H1 (cell line): ENCODE data around the gene GSTA3.
"Not testable (repeated sequence)": the region's sequence is repeated elsewhere in the genome, so short reads cannot be mapped to it uniquely, and the experiment has no call there.

Source experiments
- KDM5A ChIP-seq: fragments of 200-600 bp; IDR thresholded peaks from 2 replicates; pipeline ENCODE4 v1.7.1; 2012; ENCODE audit warnings: mild to moderate bottlenecking, low read length, inconsistent platforms, mixed read lengths
- NRF1 ChIP-seq: IDR thresholded peaks from 2 replicates; pipeline ENCODE4 v1.6.1; 2011; ENCODE audit warnings: mild to moderate bottlenecking, low read depth, low read length, improper control_type of control experiment
- POLR2A ChIP-seq, 2 experiments: IDR thresholded peaks; 1 replicate in 1 of 2; 2 replicates in 1 of 2; pipeline ENCODE4 v1.6.1; 2011; ENCODE audit warnings: low read depth in 2 of 2, low read length in 2 of 2, mild to moderate bottlenecking in 2 of 2; ENCODE audit errors: control extremely low read depth in 1 of 2
- TF ChIP-seq, protein P1 (sequence below), 3 experiments: IDR thresholded peaks; 1 replicate in 2 of 3; 2 replicates in 1 of 3; pipeline versions ENCODE4 v1.5.1 to v1.6.1; 2011; ENCODE audit warnings: low read length in 3 of 3, mild to moderate bottlenecking in 3 of 3, inconsistent platforms in 2 of 3, low read depth in 1 of 3, moderate library complexity in 1 of 3; ENCODE audit not compliant: insufficient read depth in 1 of 3; ENCODE audit errors: control extremely low read depth in 1 of 3

GRCh38 chr6:52861151-52861550 lies 48.3 kb downstream of the GSTA3 start:
- TF ChIP-seq, protein P1, sequence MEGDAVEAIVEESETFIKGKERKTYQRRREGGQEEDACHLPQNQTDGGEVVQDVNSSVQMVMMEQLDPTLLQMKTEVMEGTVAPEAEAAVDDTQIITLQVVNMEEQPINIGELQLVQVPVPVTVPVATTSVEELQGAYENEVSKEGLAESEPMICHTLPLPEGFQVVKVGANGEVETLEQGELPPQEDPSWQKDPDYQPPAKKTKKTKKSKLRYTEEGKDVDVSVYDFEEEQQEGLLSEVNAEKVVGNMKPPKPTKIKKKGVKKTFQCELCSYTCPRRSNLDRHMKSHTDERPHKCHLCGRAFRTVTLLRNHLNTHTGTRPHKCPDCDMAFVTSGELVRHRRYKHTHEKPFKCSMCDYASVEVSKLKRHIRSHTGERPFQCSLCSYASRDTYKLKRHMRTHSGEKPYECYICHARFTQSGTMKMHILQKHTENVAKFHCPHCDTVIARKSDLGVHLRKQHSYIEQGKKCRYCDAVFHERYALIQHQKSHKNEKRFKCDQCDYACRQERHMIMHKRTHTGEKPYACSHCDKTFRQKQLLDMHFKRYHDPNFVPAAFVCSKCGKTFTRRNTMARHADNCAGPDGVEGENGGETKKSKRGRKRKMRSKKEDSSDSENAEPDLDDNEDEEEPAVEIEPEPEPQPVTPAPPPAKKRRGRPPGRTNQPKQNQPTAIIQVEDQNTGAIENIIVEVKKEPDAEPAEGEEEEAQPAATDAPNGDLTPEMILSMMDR (IDR thresholded peaks at IDR 0.05; ENCODE audit: control extremely low read depth in 1 of 3, insufficient read depth in 1 of 3, low read depth in 1 of 3, low read length in 3 of 3), result not testable (repeated sequence)
- not testable (repeated sequence) for TF ChIP-seq NRF1; KDM5A; POLR2A (IDR thresholded peaks at IDR 0.05; ENCODE audit: control extremely low read depth in 1 of 2, low read depth in 2 of 2, low read length in 2 of 2)
